GM18858 (cell line): ENCODE results near the gene NQO2.
"Not testable (repeated sequence)": the region's sequence is repeated elsewhere in the genome, so short reads cannot be mapped to it uniquely, and the experiment has no call there.

Source experiments
- ATAC-seq: cut with Tn5 transposase; IDR thresholded peaks from one replicate; pipeline ENCODE4 v1.9.1; 2021; ENCODE audit not compliant: unreplicated experiment

The NQO2 gene

DNA sequence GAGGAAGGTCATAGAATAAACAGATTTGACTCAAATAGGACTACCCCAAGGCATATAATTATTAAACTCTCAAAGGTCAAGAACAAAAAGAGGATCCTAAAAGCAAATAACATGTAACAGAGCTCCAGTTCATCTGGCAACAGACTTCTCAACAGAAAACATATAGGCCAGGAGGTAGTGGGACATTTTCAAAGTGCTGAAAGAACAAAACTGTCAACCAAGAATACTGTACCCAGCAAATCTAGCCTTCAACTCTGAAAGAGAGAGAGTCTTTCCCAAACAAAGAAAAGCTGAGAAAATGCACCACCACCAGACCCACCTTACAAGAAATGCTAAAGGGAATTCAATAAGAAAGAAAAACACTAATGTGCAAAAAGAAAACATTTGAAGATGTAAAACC lies 11.9 kb downstream of the NQO2 start:
- no peak for ATAC-seq

GRCh38 chr6:3013486-3013885 lies 13.8 kb downstream of the NQO2 start:
- no peak for ATAC-seq

DNA sequence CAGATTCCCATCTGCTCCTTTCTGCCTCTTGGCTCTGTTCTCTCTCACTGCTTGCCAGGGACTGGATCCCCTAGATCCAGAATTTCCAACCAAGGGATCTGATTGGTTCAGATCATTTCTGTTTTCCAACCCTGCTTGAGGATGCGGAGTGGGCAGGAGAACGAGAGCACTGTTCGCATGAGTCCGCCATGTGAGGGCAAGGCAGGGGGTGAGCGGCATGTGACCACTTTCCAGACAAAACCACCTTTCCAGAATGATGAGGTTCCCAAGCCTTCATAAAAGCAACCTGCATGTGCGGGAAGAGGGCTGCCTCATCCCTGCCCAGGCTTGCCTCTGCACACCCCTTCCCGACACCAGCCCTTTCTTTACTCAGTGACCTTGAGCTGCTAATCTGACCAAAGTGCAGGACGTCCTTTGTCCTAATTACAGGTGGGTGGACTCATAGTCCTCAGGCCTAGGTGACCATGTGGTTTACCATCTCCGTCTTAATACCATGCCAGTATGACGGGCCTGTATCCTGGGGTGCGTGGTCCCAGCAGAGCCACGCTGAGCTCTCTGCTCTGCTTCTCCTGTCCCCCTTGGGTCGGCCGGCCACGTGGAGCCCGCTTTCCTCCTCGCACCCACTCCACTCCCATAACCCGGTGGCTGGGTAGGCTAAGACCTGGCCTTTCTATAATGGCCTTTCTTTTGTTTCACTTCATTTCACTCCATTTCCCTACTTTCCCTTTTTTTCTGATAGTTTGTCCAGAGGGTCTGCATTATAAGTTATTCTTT lies 14.4 kb downstream of the NQO2 start:
- ATAC-seq: no peak

DNA sequence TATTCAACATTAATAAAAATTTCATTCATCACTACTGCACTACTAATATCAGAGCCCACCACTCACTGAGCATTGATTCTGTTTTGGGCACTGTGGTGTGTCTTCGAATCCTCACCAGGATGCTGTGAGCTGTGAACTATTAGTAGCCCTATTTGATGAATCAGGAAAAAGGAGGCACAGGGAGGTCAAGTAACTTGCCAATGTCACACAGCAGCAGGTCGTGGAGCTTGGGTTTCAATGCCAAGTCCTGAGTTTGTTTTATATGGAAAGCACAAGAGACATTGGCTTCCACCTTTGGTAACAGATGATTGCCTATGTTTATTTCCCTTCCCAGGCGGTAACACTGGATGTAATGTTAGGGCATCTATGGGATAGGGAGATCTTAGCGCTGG lies 15.0 kb downstream of the NQO2 start:
- ATAC-seq: no peak

- no peak for ATAC-seq
Measured at GRCh38 chr6:3015144-3015543, 15.4 kb downstream of the NQO2 start.

DNA sequence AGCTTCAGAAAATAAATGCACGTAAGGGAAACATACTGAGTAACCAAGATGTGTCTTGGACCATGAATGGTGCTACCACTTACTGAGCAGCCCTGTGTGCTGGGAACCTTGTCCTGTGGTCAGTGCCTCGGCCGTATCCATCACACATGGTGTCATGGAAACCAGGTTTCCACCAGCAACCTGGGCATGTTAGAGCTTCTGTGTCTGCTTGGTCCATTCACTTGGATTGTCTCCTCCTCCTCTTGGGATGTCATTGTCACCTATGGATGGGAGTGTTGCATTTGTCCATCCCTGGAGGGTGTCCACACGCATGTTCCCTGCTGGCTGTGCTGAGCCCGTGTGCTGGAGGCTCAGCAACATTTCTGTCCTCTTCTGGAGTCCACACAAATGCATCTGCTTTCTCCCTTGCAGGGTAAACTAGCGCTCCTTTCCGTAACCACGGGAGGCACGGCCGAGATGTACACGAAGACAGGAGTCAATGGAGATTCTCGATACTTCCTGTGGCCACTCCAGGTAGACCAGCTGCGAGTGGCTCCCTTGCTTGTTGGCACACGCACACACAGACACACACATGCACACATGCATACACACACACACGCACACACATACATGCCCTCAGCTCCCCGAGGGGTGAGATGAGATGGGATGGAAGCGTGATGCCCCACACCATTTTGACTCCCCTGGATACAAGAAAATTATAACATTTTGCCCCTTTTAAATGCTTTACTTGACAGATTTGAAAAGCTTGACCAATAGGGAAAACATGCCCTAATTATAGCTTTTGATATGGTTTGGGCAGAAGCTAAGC lies 17.0 kb downstream of the NQO2 start:
- ATAC-seq: no peak

DNA sequence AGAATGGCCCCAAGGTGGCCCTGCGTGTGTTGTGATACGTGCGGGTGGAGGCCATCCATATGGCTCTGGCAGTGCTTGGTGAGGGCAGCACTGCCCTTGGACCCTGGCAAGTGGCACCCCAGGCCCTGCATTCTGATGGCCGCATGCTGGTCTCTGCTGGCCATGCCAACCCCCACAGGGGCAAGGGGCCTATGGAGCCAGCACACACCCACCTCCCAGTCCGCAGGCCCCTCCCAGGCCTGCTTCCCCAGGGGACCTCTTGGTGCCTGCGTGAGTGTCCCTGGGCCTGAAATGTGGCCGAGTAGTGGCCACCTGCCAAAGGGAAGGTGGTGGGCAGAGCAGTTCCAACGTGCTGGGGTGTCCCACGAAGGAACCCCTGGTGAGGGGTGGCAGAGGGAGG lies 17.6 kb downstream of the NQO2 start:
- ATAC-seq: no peak

DNA sequence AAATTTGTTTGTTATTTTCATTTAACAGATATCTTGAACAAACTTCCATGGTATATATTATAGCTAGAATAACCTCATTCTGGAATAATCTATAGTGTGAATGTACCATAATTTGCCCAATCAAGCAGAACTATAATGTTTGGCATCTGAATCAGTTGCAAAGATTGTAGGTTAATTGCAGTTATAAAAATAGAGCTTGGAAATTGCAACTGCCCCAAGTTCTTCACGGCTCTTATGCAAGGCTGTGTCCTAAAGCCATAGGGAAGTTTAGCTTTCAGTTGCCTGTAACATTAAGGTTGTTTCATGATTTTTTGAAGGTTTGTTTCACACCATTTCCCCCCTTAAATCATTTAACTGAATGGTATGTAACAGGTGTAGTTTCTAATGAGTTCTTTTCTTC lies 19.4 kb downstream of the NQO2 start:
- no peak for ATAC-seq

DNA sequence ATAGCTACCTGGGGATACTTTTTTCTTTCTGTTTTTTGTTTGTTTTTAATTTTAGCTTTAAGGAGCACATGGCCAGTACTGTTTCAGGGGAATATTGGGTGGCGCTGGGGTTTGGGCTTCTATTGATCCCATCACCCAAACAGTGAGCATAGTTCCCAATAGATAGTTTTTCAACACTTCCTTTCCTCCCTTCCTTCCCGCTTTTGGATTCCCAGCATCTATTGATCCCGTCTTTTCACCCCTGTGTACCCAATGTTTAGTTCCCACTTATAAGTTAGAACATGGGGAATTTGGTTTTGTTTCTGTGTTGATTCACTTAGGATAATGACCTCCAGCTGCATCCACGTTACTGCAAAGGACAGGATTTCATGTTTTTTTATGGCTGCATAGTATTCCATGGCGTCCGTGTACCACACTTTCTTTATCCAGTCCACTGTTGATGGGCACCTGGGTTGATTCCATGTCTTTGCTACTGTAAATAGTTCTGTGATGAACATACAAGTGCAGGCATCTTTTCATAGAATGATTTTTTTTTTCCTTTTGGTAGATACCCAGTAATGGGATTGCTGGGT lies 20.1 kb downstream of the NQO2 start:
- ATAC-seq: no peak

DNA sequence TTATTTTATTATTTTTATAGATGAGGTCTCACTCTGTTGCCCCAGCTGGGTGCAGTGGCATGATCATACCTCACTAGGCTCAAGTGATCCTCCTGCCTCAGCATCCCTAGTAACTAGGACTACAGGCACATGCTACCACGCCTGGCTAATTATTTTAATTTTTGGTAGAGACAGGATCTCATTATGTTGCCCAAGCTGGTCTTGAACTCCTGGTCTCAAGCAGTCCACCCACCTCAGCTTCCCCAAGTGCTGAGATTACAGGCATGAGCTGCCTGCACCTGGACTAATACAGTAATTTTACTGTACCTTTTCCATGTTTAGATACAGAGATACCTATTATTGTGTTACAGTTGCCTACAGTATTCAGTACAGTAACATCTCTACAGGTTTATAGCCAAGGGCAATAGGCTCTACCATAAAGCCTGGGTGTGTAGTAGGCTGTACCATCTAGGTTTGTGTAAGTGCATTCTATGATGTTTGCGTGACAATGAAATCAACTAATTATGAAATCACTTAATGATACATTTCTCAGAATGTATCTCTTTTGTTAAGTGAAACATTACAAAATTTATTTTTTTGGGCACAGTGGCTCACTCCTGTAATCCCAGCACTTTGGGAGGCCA lies 21.4 kb downstream of the NQO2 start:
- not testable (repeated sequence) for ATAC-seq

GRCh38 chr6:3022765-3023662 lies 23.3 kb downstream of the NQO2 start:
- no peak for ATAC-seq

DNA sequence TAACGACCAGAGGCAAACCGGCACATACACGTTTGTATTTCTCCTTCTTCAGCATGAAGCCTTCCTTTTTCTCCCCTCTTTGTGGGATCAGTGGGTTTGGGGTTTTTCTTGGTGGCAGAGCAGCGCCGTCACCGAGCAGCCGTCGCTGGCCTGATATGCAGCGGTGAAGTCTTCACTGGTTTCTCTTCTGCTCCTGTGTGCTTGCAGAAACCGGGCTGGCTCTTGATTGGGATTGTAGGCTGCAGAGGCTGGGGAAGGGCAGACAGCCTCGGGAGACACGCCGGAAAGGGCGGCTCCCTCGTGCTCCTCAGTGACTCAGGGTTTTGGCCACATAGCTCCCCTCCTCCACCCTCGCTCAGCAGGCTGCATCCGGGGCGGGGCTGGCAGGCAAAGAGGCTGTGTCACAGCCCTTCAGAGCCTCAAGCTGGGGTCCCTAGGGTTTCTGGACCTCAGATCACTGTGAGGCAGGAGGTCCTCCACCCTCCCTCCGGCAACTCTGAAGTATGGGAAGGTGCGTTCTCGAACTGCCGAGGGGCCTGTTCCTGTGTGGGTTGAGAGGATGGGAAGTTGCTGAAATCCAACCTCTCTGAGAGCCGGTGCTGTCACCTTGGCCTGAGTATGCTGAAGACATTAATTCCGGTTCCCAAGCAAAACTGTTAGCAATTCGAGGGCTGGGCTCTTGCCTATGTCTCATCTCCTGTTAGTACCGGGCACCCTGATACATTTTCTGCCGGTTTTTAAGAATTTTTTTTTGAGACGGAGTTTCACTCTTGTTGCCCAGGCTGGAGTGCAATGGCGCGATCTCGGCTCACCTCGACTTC lies 24.2 kb downstream of the NQO2 start:
- ATAC-seq: peak; percentile 56

GRCh38 chr6:3026791-3027626 lies 27.3 kb downstream of the NQO2 start:
- ATAC-seq: peak; percentile 60

- not testable (repeated sequence) for ATAC-seq
Measured at GRCh38 chr6:3028156-3028555, 28.5 kb downstream of the NQO2 start.

GRCh38 chr6:3031857-3032640 lies 32.4 kb downstream of the NQO2 start:
- no peak for ATAC-seq

GRCh38 chr6:3032986-3033385 lies 33.3 kb downstream of the NQO2 start:
- no peak for ATAC-seq

DNA sequence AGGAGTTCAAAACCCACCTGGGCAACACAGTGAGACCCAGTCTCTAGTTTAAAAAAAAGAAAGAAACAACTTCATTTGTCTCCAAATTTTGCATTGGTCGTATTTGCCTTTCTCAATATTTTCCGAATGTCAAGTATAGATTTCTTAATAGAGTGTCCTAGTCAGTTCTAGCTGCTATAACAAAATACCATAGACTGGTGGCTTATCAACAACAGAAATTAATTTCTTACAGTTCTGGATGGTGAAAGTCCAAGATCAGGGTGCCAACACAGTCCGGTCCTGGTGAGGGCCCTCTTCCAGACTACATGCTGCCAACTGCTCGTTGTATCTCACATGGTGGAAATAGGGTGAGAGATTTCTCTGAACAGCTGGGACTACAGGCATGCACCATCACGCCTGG lies 34.0 kb downstream of the NQO2 start:
- no peak for ATAC-seq

- ATAC-seq: no peak
Measured at GRCh38 chr6:3035397-3035796, 35.7 kb downstream of the NQO2 start.
